LNCaP clone FGC (cell line): Measurements from ENCODE around the gene TRIP12.

ENCODE experiments used
- DNase-seq: peaks from one replicate; pipeline ENCODE4 v3.0.0-alpha.2; 2011; ENCODE audit warnings: low read depth
- H3K4me3 ChIP-seq: 2 replicates; pipeline ENCODE4 v1.5.1; 2011; ENCODE audit warnings: mild to moderate bottlenecking, low read depth, low read length, control low read depth
- TF ChIP-seq, protein P1 (sequence below): IDR thresholded peaks from 2 replicates; pipeline ENCODE4 v1.5.1; 2012; ENCODE audit warnings: mild to moderate bottlenecking; ENCODE audit not compliant: control insufficient read depth, insufficient read depth; ENCODE audit errors: extremely low read depth

The TRIP12 gene

GRCh38 chr2:229874647-229875046, 47.2 kb downstream of the TRIP12 start:
- TF ChIP-seq, protein P1, sequence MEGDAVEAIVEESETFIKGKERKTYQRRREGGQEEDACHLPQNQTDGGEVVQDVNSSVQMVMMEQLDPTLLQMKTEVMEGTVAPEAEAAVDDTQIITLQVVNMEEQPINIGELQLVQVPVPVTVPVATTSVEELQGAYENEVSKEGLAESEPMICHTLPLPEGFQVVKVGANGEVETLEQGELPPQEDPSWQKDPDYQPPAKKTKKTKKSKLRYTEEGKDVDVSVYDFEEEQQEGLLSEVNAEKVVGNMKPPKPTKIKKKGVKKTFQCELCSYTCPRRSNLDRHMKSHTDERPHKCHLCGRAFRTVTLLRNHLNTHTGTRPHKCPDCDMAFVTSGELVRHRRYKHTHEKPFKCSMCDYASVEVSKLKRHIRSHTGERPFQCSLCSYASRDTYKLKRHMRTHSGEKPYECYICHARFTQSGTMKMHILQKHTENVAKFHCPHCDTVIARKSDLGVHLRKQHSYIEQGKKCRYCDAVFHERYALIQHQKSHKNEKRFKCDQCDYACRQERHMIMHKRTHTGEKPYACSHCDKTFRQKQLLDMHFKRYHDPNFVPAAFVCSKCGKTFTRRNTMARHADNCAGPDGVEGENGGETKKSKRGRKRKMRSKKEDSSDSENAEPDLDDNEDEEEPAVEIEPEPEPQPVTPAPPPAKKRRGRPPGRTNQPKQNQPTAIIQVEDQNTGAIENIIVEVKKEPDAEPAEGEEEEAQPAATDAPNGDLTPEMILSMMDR = no peak
- H3K4me3 ChIP-seq = no peak overlapping the region
- DNase-seq = no peak

GRCh38 chr2:229873123-229873581, 48.7 kb downstream of the TRIP12 start:
- DNase-seq = no peak
- TF ChIP-seq, protein P1 = no peak
- no peak overlapping the region for H3K4me3 ChIP-seq

- H3K4me3 ChIP-seq = no peak overlapping the region
- TF ChIP-seq, protein P1 = no peak
- no peak for DNase-seq
Observed at GRCh38 chr2:229870903-229871656, 50.7 kb downstream of the TRIP12 start.

GRCh38 chr2:229869226-229869625, 52.6 kb downstream of the TRIP12 start:
- TF ChIP-seq, protein P1 = no peak
- H3K4me3 ChIP-seq = no peak overlapping the region
- DNase-seq = no peak

- no peak overlapping the region for H3K4me3 ChIP-seq
- DNase-seq = no peak
- TF ChIP-seq, protein P1 = no peak
Observed at GRCh38 chr2:229868794-229869193, 53.0 kb downstream of the TRIP12 start.

DNA sequence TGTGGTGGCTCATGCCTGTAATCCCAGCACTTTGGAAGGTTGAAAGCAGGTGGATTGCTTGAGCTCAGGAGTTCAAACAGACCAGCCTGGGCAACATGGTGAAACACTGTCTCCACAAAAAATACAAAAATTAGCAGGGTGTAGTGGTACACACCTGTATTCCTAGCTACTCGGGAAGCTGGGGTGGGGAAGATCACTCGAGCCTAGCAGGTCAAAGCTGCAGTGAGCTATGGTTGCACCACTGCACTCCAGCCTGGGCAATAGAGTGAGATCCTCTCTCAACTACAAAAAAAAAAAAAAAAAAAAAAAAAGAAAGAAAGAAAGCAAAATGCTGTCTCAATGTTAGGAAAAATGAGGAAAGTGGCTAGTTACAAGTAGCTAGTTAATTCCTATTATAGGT, 56.8 kb downstream of the TRIP12 start:
- no peak overlapping the region for H3K4me3 ChIP-seq
- TF ChIP-seq, protein P1 = no peak
- DNase-seq = no peak

DNA sequence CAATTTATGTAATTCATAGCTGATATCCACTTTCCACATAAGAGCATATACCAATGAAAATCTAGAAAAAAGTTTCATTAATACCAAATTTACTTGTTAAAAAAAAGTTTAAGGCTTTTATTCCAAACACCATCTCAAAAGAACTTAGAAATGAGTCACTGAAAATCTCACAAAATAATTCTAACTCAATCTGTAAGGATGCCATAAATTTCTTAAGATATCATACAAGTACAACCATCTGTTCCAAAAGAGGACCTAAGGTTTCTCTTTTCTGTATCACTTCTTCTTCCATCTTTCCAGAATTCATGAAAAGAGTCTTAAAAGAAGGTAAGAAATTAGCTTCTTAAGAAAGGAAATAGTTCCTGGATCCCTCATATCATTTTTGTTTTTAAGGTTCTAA, 60.4 kb downstream of the TRIP12 start:
- TF ChIP-seq, protein P1 = no peak
- DNase-seq = no peak
- H3K4me3 ChIP-seq = no peak overlapping the region
